ENCODE data around the gene MRGPRE.

- TF ChIP-seq GABPA (IDR thresholded peaks at IDR 0.05; ENCODE audit: low read depth), result no peak
- TF ChIP-seq, protein P1, sequence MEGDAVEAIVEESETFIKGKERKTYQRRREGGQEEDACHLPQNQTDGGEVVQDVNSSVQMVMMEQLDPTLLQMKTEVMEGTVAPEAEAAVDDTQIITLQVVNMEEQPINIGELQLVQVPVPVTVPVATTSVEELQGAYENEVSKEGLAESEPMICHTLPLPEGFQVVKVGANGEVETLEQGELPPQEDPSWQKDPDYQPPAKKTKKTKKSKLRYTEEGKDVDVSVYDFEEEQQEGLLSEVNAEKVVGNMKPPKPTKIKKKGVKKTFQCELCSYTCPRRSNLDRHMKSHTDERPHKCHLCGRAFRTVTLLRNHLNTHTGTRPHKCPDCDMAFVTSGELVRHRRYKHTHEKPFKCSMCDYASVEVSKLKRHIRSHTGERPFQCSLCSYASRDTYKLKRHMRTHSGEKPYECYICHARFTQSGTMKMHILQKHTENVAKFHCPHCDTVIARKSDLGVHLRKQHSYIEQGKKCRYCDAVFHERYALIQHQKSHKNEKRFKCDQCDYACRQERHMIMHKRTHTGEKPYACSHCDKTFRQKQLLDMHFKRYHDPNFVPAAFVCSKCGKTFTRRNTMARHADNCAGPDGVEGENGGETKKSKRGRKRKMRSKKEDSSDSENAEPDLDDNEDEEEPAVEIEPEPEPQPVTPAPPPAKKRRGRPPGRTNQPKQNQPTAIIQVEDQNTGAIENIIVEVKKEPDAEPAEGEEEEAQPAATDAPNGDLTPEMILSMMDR (IDR thresholded peaks at IDR 0.05; ENCODE audit: insufficient read depth, low read length), result no peak
- no peak for TF ChIP-seq POLR2AphosphoS5 (IDR thresholded peaks at IDR 0.05; ENCODE audit: low read depth)
- no peak for TF ChIP-seq REST (IDR thresholded peaks at IDR 0.05; ENCODE audit: insufficient replicate concordance, low read depth)
- no peak for TF ChIP-seq SPI1 (IDR thresholded peaks at IDR 0.05; ENCODE audit: borderline replicate concordance, low read depth)
Measured at GRCh38 chr11:3220521-3221407, 11.5 kb downstream of the MRGPRE start.
